Endothelial cell of hepatic sinusoid (primary cell): ENCODE data around the gene PACSIN1.

Source experiments
- in situ Hi-C: cut with HindIII; loops from 2 replicates; pipeline ENCODE4 v1.10.0; 2017; ENCODE audit warnings: low sequenced_read_pairs

PACSIN1 gene

DNA sequence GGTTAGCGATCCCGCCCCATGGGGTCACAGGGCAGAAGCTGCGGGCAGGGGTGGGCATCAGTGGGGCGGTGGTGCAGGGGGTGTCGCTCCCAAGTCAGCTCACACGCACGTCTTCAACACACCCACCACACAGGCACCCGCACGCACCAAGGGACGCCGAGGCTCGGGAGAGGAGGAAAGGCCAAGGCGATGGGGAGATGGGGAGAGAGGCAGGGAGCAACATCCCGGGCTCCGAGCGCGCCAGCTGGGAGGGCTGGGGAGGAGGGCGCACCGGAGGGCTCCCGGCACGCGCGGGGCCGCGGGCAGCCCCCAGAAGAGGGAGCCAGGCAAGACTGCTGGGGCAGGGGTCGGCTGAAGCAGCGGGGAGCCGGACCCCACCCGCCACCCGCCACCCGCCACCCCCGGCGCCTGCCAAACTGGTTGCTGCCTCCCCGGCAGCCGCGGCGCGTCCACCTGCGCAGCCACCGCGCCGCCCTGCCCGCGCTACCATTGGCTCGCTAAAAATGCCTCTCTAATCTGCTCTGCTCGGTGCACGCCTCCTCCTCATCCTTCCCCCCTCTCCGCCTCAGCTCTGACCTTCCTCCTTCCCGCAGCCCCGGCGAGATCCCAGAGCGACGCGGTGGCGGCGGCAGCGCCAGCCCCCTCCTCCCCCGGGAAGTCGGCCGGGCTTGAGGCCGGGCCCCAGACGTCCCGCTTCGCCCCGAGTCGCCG lies at the start of gene PACSIN1:
TSS of gene PACSIN1 (plus strand) at position 546 of the 711 bp plus-strand sequence. CDS start 60,230 bp downstream, outside the sequence.
- in situ Hi-C loops: no loop called here

DNA sequence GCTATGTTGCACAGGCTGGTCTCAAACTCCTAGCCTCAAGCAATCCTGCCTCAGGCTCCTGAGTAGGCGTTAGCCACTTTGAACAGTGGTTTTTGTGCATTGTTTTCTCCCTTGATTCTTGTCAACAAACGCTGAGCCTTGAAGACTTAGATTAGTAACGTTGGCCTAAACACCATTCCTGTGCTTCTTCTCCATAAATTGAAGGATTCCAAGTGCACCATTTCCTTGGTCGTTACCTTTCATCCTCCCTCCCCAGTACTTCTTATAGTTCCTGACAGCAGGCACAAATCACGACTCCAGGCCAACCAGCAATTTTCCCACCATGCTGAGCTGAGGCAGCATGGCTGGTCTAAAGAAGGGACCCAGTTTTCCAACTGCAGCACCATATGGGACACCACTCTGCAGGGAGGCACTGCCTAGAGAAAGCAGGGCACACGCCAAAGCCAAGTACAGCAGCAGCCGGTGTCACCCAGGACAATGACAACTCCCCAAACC lies 49.0 kb upstream of the PACSIN1 start:
- in situ Hi-C loops: no loop called here

DNA sequence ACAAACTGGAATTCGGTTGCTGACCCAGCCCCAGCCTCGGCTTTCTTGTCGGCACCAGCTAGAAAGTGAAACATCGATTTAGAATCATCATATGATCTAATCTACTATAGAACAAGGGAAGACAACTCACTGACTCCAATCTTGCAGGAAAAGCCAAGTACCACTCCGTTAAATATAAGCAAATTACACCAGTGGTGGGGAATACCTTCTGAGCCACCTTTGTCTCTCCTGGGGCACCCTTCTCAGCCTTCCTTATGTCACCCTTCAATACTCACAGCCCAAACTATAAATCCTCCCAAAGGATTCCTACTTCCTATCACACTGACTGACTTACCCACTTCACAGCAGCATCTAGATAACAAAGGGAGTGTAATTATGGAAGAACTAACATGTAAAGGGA lies 47.5 kb upstream of the PACSIN1 start:
- in situ Hi-C loops: no loop called here

- in situ Hi-C loops: no loop called here
Observed at GRCh38 chr6:34423254-34423653, 42.6 kb upstream of the PACSIN1 start.

DNA sequence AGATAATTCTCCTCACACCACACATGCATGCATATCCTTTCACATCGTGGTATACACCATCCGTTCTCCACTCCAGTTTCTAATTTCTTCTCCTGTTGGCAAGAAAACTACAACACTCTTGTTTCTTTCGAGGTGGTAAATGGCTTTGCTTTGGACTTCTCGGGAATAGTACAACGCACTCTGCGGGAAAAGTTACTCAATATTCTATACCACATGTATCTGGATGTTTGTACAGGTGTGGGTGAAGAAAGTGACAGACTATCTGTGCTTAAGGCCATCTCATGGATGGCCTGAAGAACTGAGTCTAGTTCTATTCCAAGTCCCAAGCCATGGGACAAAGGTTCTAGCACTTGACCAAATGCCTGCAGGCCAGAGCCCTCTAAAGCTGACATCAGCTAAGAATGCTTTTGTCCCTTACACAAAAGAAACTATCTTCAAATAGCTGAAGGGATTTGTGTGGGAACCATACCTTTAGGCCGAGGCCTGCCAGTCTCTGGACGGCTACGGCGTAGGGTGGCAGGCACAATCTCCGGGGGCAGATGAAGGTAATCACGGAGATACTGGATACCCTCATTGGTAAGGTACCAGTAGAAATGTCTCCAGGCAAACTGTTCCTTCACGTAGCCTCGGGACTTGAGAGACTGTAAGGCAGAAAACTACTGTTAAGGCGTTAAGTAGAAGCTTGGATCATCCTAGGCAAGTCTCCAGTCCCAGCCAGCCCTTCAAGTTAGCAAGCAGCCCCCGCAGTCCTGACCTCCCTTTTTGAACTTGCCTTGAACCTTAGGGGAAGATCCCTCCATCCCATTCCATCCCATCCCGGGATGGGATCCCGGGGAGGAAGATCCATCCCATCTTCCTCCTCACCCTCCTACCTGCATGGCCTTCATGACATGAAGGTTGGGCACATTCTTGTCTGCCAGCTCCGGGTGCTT lies 41.4 kb upstream of the PACSIN1 start:
- in situ Hi-C loops: no loop called here

- in situ Hi-C loops: no loop called here
Observed at GRCh38 chr6:34425132-34425497, 40.8 kb upstream of the PACSIN1 start.

DNA sequence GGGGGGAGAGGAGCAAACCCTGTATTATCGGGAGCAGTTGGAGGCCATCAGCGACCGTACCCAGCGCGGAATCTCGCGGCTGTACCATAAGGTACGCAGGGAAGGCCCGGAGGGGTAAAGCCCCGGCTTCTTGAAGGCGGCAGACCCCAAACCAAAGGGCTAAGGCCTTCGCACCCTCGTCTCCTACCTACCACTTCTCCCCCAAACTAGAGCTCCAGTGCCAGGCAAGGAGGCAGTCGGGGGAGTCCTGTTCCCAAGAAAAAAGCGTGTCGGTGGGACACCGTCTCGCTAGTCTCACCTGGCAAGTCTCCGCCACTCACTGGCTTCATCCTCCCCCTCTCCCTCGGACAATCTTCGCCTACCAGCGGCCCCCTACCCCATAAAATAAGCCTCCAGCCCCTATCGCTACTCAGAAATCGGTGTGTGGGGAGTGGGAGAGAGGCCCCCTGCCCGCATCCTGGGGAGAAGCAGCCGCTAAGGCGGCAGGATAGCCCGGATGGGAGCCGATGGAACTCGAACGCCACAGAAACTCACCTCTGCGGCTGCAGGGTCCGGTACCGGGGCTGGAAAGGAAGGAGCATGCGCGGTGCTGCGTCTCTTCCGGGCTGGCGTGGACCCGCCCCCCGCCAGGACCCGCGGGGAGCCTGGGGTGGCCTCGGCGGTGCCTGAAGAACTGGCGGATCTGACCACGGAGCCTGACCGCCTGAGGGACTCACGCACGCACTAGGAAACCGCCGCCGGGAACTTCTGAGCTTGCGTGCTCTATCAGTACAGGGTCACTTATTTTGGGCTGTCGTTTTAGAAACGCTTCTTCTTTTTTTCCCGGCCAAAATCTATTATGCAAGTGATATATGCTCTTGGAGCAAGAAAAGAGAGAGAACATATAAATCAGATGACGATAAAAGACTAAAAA lies 40.1 kb upstream of the PACSIN1 start, which contains the start of gene RPS10:
TSS of gene RPS10 (minus strand) at position 572 of the 913 bp plus-strand sequence. CDS start 848 bp downstream, outside the sequence.
- in situ Hi-C loops: no loop called here

DNA sequence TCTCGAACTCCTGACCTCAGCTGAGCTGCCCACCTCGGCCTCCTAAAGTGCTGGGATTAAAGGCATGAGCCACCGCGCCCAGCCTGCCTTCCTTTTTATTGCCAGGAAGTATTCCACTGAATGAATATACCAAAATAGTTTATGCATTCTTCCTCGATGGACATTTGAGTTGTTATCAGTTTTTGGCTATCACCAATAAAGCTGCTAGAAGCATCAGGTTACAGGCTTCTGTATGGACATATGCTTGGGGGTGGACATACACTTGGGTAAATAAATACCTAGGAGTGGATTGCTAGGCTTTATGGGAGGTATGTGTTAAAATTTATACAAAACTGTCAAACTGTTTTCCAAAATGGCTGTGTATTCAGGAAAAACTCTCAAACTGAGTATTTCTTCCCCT lies 30.0 kb upstream of the PACSIN1 start:
- in situ Hi-C loops: no loop called here

DNA sequence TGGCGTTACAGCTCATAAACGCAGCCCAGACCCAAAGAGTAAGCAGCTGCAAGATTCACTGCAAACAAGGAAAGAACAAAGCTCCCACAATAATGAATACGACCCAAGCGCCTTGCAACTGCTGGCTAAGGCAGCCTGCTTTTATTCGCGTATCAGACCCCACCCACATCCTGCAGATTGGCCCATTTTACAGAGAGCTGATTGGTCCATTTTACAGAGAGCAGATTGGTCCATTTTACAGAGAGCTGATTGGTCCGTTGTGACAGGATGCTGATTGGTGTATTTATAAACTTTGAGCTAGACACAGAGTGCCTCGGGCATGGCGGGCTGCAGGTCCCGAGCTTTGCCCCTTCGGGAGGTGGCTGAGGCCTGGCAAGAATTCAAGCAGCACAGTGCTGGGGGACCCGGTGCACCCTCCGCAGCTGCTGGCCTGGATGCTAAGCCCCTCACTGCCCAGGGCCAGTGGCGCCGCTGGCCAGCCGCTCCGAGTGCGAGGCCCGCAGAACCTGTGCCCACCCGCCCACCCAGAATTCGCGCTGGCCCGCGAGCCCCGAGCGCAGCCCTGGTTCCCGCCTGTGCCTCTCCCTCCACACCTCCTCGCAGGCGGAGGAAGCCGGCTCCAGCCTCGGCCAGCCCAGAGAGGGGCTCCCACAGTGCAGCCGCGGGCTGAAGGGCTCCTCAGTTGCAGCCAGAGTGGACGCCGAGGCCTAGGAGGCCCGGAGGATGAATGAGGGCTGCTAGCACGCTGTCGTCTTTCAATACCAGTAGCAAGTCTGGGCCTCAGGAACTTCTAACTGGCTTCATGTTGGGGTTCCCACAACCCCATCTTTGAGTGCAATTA lies 28.9 kb upstream of the PACSIN1 start:
- in situ Hi-C loops: no loop called here

GRCh38 chr6:34437644-34437970 lies 28.3 kb upstream of the PACSIN1 start:
- in situ Hi-C loops: no loop called here

DNA sequence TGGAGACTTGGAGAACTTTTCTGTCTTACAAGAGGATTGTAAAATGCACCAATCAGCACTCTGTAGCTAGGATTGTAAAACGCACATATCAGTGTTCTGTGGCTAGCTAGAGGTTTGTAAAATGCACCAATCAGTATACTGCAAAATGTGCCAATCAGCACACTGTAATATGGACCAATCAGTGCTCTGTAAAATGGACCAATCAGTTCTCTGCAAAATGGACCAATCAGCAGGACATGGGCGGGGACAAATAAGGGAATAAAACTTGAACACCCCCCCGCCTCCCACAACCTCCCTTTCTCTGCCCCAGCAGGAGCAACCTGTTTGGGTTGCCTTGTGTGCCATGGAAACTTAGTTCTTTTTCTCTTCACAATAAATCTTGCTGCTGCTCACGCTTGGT lies 27.2 kb upstream of the PACSIN1 start:
- in situ Hi-C loops: no loop called here

DNA sequence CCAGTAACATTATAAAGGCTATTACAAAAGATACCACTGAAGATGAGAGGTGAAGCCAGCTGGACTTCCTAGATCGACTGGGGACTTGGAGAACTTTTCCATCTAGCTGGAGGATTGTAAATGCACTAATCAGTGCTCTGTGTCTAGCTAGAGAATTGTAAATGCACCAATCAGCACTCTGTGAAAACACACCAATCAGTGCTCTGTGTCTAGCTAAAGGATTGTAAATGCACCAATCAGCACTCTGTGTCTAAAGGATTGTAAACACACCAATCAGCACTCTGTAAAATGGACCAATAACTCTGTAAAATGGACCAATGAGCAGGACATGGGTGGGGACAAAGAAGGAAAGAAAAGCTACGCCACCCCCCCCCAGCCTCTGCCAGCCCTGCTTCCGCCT lies 26.4 kb upstream of the PACSIN1 start:
- in situ Hi-C loops: no loop called here

- in situ Hi-C loops: no loop called here
Observed at GRCh38 chr6:34441526-34441925, 24.4 kb upstream of the PACSIN1 start.

DNA sequence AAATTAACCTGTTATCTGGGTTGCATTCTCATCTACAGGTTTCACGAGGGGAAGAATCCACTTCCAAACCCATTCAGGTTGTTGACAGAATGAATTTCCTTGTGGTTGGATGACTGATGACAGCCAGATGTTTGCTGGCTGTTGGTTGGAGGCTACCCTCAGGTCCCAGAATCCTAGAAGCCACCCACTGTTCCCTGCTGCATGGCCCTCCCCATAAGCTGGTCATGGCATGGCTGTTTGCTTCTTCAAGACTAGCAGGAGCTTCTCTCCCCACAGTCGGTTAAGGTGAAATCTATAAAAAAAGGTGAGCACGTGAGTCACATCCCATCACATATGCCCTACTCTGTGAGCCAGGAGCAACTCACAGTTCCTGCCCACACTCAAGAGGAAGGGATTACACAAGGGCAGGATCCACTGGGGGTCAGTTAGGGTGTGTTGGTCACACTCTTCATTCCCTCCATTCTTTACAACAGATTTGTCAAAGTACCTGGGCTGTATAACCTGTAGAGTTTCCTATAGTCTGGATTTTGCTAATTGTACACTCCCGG lies 20.5 kb upstream of the PACSIN1 start:
- in situ Hi-C loops: loop anchor here (5.0 kb wide), 2 partner anchors 67 to 162 kb away; no protein-coding TSS in a partner anchor

GRCh38 chr6:34447386-34447785 lies 18.5 kb upstream of the PACSIN1 start:
- in situ Hi-C loops: loop anchor here (5.0 kb wide), 2 partner anchors 65 to 160 kb away; no protein-coding TSS in a partner anchor

- in situ Hi-C loops: loop anchor here (5.0 kb wide), 2 partner anchors 64 to 159 kb away; no protein-coding TSS in a partner anchor
Observed at GRCh38 chr6:34447910-34448309, 18.0 kb upstream of the PACSIN1 start.

DNA sequence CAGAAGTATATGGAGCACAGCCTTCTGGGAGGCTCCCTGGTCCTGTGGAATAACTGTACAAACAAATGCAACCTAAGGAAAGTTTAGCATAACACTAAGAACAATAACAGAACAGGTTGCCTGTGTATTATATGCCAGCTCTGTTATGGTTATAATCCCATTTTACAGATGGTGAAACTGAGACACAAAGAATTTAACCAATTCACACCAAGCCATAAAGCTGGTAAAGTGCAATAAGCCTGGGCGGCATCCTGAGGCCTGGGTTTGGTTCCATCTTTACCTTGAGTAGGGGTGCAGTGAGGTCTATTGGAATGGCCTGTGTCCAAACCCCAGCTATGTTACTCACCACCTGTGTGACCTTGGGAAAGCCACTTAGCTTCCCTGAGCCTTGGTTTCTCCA lies 14.7 kb upstream of the PACSIN1 start:
- in situ Hi-C loops: no loop called here

- in situ Hi-C loops: no loop called here
Observed at GRCh38 chr6:34455831-34456230, 10.0 kb upstream of the PACSIN1 start.

DNA sequence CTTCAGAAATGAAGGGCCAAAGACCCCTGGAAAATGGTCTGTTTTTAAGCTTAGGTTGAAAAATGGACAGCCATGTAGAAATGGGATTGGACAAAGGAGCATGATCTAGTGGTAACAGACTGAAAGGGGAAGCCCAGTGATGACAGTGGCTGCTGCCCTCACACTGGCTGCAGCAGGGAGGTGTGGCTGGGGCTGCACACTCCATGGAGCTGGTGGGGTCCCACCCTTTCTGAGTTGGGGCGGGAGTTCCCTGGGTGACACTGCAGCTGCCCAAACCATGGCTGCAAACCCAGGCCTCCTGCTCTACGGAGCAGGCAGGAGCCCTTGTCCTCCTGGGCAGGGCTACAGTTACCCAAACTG lies 8.5 kb upstream of the PACSIN1 start:
- in situ Hi-C loops: no loop called here
